ENCODE results near the gene TDRKH. TPM values are rescaled to one million over a fixed set of nuclear protein-coding genes. Genes with fewer than 3 reads are reported as not detected.

The TDRKH gene
- total and polyA plus RNA-seq, 2 of the 13 experiments (the other 11 are each of a cell fraction or from before 2014, with no cell fraction given): 3.9 to 5.4 TPM

DNA sequence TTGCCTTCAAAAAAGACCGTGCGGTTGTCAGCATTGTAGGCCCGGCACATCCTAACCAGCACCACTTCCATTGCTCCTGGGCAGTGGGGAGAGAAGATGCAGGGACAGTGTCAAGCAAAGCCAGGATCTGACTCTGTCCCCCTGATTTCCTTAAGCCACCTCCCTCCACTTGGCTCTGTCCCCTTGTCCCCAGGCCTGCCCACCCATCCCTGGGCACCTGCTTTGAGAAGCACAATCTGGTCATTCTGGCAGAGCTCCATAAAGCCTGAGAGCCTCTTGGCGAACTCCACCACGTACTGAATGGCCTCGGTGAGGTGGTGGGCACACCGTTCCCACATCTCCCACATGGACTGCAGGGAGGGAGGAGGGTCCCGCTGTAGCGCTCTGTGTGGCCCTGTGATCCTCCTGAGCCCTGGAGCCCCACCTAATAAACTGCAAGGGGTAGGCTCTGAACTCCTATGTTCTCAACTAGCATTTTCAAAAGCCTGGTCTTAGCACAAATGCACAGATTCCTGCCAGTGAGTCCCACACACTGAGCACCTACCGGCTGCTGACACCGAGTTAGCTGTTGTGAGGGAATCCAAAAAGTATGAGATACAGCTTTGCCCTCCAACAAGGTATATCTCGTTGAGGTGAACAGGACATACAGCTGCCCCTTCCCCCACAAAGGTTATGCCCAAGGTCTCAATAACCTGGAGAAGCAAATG is 23.1 kb upstream of the TDRKH start:
- ATAC-seq: no peak

DNA sequence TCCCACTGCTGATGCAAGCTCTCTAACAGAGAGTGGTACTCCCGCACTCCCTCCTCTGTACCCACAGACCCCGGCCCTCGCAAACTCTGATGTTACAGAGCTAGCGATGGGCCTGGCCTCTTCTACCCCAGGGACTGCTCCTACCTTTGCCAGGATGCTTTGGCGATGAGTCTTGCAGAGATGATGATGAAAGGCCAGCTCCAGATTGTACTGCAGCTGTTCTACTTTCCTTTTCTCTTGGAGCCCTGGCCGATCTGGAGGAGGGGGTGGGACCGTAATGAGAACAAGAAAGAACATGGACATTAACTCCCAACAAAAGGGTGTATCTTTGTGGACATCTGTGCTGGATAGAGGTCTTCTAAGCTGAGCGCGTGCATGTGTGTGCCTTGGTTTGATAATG is 20.9 kb upstream of the TDRKH start:
- DNase-seq (ENCODE audit: low spot score) (no peak), FAIRE-seq (no peak), ATAC-seq (no peak)
- BruUV-seq (replicated peaks): no TSS peak
- in situ Hi-C loops (cut with HindIII; ENCODE audit: extremely low pct_ligation_motif_present, low pct_unique_long_range_greater_than_20kb) (no loop called here), intact Hi-C loops (cut with micrococcal nuclease; ENCODE audit: unreplicated experiment) (no loop called here)
- Histone ChIP-seq H3K79me2 (ENCODE audit: insufficient read depth, low read length) (no peaks in the 10 kb centered on the region), H3K27ac (ENCODE audit: extremely low read length, insufficient read depth, low read length) (no peak overlapping the region), H3K4me3 (replicated peaks in 1 of 3; ENCODE audit: insufficient read depth in 1 of 3, low read depth in 2 of 3, low read length in 3 of 3) (no peak overlapping the region), H2AFZ (ENCODE audit: low read length) (no peak overlapping the region), H3K27me3 (ENCODE audit: control insufficient read depth in 1 of 2, insufficient read depth in 2 of 2, low read length in 2 of 2) (no peaks in the 10 kb centered on the region), H3K4me1 (ENCODE audit: insufficient read depth, low read length) (peaks cover 11% of the 10 kb centered on the region; the same call in 1 of the 2 replicates), H3K4me2 (ENCODE audit: low read depth, low read length) (no peak overlapping the region), H4K20me1 (ENCODE audit: insufficient read depth, low read length) (no peaks in the 10 kb centered on the region), H3K36me3 (replicated peaks in 1 of 2; ENCODE audit: control insufficient read depth in 1 of 2, insufficient read depth in 2 of 2, low read length in 2 of 2) (no peaks in the 10 kb centered on the region), H3K9me3 (ENCODE audit: low read length) (no peaks in the 10 kb centered on the region), H3K9ac (ENCODE audit: insufficient read depth, low read depth, low read length) (no peak overlapping the region)
- ChIA-PET CTCF (ENCODE audit: low intra/inter-chr PET ratio, low total read pairs) (no interaction called here), POLR2A (interaction anchor here (1.5 kb wide), 1 partner anchor 48 kb away, joined by 5 read pairs; the partner anchor contains the start of gene MRPL9)
- WGBS (ENCODE audit: low lambda C conversion rate): 94% methylated on average over 9 of the region's 9 CpGs
- TF ChIP-seq, protein P1, sequence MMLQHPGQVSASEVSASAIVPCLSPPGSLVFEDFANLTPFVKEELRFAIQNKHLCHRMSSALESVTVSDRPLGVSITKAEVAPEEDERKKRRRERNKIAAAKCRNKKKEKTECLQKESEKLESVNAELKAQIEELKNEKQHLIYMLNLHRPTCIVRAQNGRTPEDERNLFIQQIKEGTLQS (CRISPR knock-in tag; IDR thresholded peaks at IDR 0.05): no peak
- TF ChIP-seq, protein P2, sequence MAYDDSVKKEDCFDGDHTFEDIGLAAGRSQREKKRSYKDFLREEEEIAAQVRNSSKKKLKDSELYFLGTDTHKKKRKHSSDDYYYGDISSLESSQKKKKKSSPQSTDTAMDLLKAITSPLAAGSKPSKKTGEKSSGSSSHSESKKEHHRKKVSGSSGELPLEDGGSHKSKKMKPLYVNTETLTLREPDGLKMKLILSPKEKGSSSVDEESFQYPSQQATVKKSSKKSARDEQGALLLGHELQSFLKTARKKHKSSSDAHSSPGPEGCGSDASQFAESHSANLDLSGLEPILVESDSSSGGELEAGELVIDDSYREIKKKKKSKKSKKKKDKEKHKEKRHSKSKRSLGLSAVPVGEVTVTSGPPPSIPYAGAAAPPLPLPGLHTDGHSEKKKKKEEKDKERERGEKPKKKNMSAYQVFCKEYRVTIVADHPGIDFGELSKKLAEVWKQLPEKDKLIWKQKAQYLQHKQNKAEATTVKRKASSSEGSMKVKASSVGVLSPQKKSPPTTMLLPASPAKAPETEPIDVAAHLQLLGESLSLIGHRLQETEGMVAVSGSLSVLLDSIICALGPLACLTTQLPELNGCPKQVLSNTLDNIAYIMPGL (CRISPR knock-in tag; IDR thresholded peaks at IDR 0.05; ENCODE audit: borderline replicate concordance in 1 of 2, low read depth in 1 of 2): no peak
- TF ChIP-seq ZNF224 (CRISPR knock-in tag; IDR thresholded peaks at IDR 0.05) (no peak), ZNF782 (CRISPR knock-in tag; IDR thresholded peaks at IDR 0.05; ENCODE audit: borderline replicate concordance) (no peak), MTF1 (CRISPR knock-in tag; IDR thresholded peaks at IDR 0.05) (no peak), TEAD2 (CRISPR knock-in tag; IDR thresholded peaks at IDR 0.05) (no peak), HNRNPUL1 (IDR thresholded peaks at IDR 0.05; ENCODE audit: low read depth, low read length) (no peak), NPAS2 (CRISPR knock-in tag; IDR thresholded peaks at IDR 0.05; ENCODE audit: borderline replicate concordance) (no peak), ZSCAN29 (CRISPR knock-in tag; conservative IDR thresholded peaks at IDR 0.05) (no peak), SIN3B (IDR thresholded peaks at IDR 0.05; ENCODE audit: low read length) (no peak), HDAC2 (CRISPR knock-in tag; IDR thresholded peaks at IDR 0.05) (no peak)
- TF ChIP-seq, protein P3, sequence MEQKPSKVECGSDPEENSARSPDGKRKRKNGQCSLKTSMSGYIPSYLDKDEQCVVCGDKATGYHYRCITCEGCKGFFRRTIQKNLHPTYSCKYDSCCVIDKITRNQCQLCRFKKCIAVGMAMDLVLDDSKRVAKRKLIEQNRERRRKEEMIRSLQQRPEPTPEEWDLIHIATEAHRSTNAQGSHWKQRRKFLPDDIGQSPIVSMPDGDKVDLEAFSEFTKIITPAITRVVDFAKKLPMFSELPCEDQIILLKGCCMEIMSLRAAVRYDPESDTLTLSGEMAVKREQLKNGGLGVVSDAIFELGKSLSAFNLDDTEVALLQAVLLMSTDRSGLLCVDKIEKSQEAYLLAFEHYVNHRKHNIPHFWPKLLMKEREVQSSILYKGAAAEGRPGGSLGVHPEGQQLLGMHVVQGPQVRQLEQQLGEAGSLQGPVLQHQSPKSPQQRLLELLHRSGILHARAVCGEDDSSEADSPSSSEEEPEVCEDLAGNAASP (CRISPR knock-in tag; IDR thresholded peaks at IDR 0.05; ENCODE audit: borderline replicate concordance): no peak
- TF ChIP-seq, protein P4, sequence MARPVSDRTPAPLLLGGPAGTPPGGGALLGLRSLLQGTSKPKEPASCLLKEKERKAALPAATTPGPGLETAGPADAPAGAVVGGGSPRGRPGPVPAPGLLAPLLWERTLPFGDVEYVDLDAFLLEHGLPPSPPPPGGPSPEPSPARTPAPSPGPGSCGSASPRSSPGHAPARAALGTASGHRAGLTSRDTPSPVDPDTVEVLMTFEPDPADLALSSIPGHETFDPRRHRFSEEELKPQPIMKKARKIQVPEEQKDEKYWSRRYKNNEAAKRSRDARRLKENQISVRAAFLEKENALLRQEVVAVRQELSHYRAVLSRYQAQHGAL (CRISPR knock-in tag; IDR thresholded peaks at IDR 0.05; ENCODE audit: not compliant biosample characterization): no peak

More for the DNA sequence above, 23.1 kb upstream of the TDRKH start:
- CTCF ChIA-PET (ENCODE audit: low intra/inter-chr PET ratio, low total read pairs): no interaction called here
- Histone ChIP-seq H3K36me3 (replicated peaks in 1 of 2; ENCODE audit: control insufficient read depth in 1 of 2, insufficient read depth in 2 of 2, low read length in 2 of 2) (no peaks in the 10 kb centered on the region), H3K9me3 (ENCODE audit: low read length) (no peaks in the 10 kb centered on the region), H3K79me2 (ENCODE audit: insufficient read depth, low read length) (no peaks in the 10 kb centered on the region), H3K27me3 (ENCODE audit: control insufficient read depth in 1 of 2, insufficient read depth in 2 of 2, low read length in 2 of 2) (no peaks in the 10 kb centered on the region), H4K20me1 (ENCODE audit: insufficient read depth, low read length) (no peaks in the 10 kb centered on the region), H3K4me2 (ENCODE audit: low read depth, low read length) (no peak overlapping the region), H3K4me1 (ENCODE audit: insufficient read depth, low read length) (peaks cover 11% of the 10 kb centered on the region; the same call in 1 of the 2 replicates), H3K4me3 (replicated peaks in 1 of 3; ENCODE audit: insufficient read depth in 1 of 3, low read depth in 2 of 3, low read length in 3 of 3) (no peak overlapping the region), H3K27ac (ENCODE audit: extremely low read length, insufficient read depth, low read length) (no peak overlapping the region), H2AFZ (ENCODE audit: low read length) (no peak overlapping the region), H3K9ac (ENCODE audit: insufficient read depth, low read depth, low read length) (no peak overlapping the region)
- in situ Hi-C loops (cut with HindIII; ENCODE audit: extremely low pct_ligation_motif_present, low pct_unique_long_range_greater_than_20kb) (no loop called here), intact Hi-C loops (cut with micrococcal nuclease; ENCODE audit: unreplicated experiment) (no loop called here)
- FAIRE-seq (no peak), DNase-seq (ENCODE audit: low spot score) (no peak)
- POLR2A ChIA-PET: no interaction called here
- WGBS (ENCODE audit: low lambda C conversion rate): 81% methylated on average over 6 of the region's 12 CpGs
- BruUV-seq (replicated peaks): no TSS peak
- no peak for TF ChIP-seq ZNF543 (CRISPR knock-in tag; IDR thresholded peaks at IDR 0.05)
